ENCODE data around the gene HSF5.

HSF5 gene

DNA sequence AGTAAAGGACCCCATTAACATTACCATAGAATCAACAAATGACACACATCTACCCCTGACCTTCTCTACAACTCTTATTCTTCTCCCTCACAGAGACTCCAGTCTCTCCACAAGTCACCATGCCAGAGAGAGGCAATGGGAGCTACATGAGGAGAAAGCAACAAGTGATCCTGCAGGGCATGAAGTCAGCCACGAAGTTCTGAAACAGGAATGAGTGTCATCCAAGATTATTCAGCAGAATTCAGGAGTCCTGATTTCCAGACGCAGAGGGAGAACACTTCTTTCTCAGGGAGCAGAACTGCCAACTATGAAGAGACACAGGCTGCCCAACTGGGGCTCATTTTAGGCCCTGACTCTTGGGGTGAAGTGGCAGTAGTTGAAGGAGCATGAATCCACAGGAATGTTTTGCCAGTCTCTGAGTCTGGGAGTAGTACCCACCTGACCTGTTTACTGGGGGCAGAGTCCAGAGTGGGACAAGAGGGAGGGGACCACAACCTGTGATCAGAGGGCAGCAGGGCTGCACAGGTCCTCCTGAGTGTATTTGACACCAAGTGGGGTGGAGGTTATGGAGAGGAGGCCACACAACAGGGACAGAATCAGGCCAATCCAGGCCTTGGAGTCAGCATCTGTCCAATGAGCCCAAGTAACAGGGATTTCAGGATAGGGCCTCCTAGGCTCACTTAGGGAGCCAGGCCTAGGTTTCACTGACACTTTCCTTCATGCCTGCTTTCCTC lies 28.6 kb upstream of the HSF5 start:
- no peak for DNase-seq (ENCODE audit: low read depth)
- TF ChIP-seq CTCF (conservative IDR thresholded peaks at IDR 0.05; ENCODE audit: low read depth, low read length), result no peak
- peak overlapping the region; percentile 79 for H3K4me3 ChIP-seq (ENCODE audit: low read depth, low read length)

- TF ChIP-seq CTCF (conservative IDR thresholded peaks at IDR 0.05; ENCODE audit: low read depth, low read length), result no peak
- H3K4me3 ChIP-seq (ENCODE audit: low read depth, low read length), result no peak overlapping the region
- DNase-seq (ENCODE audit: low read depth), result no peak
Observed at GRCh38 chr17:58515286-58515685, 27.1 kb upstream of the HSF5 start.

- DNase-seq (ENCODE audit: low read depth), result no peak
- TF ChIP-seq CTCF (conservative IDR thresholded peaks at IDR 0.05; ENCODE audit: low read depth, low read length), result no peak
- peak overlapping the region; percentile 73 for H3K4me3 ChIP-seq (ENCODE audit: low read depth, low read length)
Observed at GRCh38 chr17:58514770-58515157, 26.6 kb upstream of the HSF5 start.

DNA sequence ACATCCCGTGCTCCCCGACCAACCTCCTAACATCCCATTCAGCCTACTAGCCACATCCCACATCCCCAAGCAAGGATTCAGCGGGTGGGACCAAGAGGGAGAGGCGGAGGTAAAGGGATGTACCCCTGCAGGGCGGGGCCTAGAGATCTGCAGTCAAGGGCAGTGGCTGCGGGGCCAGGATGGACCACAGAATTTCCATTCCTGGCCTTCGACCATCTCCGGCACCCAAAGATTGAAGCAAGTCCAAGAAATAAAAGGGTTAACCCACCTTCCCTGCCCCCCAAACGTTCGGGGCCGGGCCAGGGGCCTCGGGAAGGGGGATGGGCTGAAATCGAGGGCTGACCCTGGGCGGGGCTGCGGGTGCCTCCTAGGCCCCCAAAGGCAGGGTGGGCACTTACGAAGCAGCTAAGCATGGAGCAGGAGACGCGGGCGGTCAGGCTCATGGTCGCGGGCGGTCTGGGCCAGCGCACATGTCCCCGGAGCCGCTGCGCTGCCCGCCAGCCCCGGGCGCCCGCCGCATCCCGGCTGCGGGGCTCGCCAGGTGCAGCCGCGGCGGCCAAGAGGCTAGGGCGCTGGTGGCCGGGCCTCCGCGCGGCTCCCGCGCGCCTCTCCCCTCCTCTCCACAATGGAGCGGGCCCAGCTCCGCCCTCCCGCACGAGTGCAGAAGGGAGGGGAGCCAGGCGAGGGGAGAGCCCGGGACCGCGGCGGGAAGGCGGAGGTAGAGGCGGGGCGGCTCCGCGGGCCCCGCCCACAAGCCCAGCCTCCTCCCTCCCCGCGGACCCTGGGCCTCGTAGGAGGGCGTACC lies 26.0 kb upstream of the HSF5 start, which contains the start of gene MTMR4:
Gene MTMR4 (minus strand): TSS at position 674 of the 805 bp plus-strand sequence. CDS start 231 bp downstream, at position 443.
- no peak for TF ChIP-seq CTCF (conservative IDR thresholded peaks at IDR 0.05; ENCODE audit: low read depth, low read length)
- peak within 1 kb of the TSS; percentile 73 for H3K4me3 ChIP-seq (ENCODE audit: low read depth, low read length)
- peak; percentile 75 for DNase-seq (ENCODE audit: low read depth)

- no peak for DNase-seq (ENCODE audit: low read depth)
Observed at GRCh38 chr17:58513267-58513964, 25.2 kb upstream of the HSF5 start.

DNA sequence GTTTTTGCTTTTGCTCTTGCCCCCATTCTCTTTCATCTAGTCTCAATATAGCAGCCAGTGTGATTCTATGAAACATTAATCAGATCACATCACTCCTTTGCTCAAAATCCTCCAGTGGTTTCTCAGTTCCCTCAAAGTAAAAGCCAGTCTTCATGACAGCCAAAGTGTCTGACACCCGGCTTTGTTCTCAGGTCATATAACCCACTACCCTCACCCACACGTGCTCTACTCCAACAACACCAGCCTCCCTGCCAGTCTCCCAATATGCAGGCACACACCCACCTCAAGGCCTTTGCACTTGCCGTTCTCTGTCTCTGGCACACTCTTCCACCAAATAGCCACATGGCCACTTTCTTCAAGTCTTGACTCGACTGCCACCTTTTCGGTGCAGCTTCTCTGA lies 21.9 kb upstream of the HSF5 start:
- no peak for TF ChIP-seq CTCF (conservative IDR thresholded peaks at IDR 0.05; ENCODE audit: low read depth, low read length)
- DNase-seq (ENCODE audit: low read depth), result no peak
- no peak overlapping the region for H3K4me3 ChIP-seq (ENCODE audit: low read depth, low read length)

More at GRCh38 chr17:58513267-58513964, 25.2 kb upstream of the HSF5 start:
- peak overlapping the region; percentile 73 for H3K4me3 ChIP-seq (ENCODE audit: low read depth, low read length)
- TF ChIP-seq CTCF (conservative IDR thresholded peaks at IDR 0.05; ENCODE audit: low read depth, low read length), result no peak
